Activated CD8-positive, alpha-beta memory T cell treated with anti-CD3 and anti-CD28 coated beads, Interleukin-2, amount 50 U/mL, for 1 hour (primary cell): ENCODE results near the gene CNBP.
"Not testable (repeated sequence)": the region's sequence is repeated elsewhere in the genome, so short reads cannot be mapped to it uniquely, and the experiment has no call there.

Experiments
- DNase-seq: peaks from one replicate; pipeline ENCODE4 v3.0.0-alpha.2; 2020; ENCODE audit errors: extremely low read depth

The CNBP gene

DNA sequence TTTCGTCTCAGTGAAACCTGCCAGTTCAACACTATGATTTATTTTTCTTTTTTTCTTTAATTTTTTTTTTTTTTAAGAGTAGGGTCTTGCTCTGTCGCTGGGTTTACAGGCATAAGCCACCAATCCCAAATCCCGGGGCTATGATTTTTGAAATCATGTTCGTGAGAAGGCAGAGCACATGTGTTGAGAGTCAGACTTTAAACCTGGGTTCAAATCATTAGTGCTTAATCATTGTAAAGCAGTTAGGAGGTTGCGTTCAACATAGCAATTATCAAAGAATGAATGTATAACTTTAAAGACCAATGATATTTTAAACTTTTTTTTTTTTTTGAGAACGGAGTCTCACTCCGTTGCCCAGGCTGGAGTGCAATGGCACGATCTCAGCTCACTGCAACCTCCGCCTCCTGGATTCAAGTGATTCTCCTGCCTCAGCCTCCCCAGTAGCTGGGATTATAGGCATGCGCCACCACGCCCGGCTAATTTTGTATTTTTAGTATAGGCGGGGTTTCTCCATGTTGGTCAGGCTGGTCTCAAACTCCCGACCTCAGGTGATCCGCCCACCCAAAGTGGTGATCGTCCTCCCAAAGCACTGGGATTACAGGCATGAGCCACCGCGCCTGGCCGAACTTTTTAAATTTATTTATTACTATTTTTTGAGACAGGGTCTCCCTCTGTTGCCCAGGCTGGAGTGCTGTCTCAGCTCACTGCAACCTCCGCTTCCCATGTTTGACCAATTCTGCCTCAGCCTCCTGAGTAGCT is 1.3 kb upstream of the CNBP start:
- DNase-seq = not testable (repeated sequence)

GRCh38 chr3:129184396-129184657 is 631 bp upstream of the CNBP start:
- no peak for DNase-seq

DNA sequence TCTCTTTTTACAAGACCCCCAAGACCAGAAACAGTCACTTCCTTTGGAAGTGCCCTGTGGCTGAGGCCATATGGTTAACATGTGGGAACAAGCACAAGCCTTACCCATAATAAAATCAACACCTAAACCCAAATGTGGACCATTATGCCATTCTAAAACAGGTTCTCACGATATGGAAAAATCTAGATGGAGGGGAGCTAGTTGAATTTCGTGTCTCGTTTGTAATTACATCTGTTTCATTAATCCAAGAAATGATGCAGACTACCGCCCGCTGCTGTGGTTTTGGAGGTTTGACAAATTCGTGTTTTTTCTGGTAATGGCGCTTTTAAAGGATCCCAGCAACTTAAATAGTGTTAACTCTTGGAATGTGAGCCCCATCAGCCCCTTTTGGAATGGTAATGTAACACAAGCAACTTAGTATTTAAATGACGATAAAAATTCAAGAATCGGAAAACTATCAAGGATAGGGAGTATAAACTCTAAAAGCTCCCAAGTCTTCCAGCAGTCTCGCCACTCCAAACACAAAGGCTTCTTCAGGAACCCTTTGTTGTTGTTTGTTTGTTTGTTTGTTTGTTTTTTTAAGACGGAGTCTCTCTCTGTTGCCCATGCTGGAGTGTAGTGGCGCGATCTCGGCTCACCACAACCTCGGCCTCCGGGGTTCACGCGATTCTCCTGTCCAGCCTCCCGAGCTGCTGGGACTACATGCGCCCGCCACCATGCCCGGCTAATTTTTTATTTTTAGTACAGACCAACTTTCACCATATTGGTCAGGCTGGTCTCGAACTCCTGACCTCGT is 1.1 kb downstream of the CNBP start:
- no peak for DNase-seq

- no peak for DNase-seq
Measured at GRCh38 chr3:129181819-129182218, 1.9 kb downstream of the CNBP start.

DNA sequence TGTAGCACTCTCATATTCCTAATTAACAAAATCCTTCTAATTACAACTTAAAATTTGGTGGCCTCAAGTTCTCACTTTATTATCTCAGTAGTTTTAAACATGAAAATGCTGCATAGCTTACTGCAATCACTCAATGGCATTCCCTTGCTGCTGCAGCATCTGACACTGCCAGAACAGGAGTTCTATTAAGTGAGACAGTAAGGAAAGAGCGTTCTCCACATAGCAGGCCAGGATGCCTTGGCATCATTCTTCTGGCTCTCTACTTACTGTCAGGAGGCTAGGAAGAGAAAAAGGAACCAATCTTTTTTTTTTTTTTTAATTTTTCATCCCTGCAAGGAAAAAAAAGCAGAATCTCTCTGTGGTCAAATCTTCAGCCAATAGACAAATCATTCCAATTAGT is 3.2 kb downstream of the CNBP start:
- DNase-seq = no peak

GRCh38 chr3:129176051-129176450 is 7.6 kb downstream of the CNBP start:
- no peak for DNase-seq

- no peak for DNase-seq
Measured at GRCh38 chr3:129173725-129174124, 10.0 kb downstream of the CNBP start.

GRCh38 chr3:129173206-129173605 is 10.5 kb downstream of the CNBP start:
- no peak for DNase-seq

DNA sequence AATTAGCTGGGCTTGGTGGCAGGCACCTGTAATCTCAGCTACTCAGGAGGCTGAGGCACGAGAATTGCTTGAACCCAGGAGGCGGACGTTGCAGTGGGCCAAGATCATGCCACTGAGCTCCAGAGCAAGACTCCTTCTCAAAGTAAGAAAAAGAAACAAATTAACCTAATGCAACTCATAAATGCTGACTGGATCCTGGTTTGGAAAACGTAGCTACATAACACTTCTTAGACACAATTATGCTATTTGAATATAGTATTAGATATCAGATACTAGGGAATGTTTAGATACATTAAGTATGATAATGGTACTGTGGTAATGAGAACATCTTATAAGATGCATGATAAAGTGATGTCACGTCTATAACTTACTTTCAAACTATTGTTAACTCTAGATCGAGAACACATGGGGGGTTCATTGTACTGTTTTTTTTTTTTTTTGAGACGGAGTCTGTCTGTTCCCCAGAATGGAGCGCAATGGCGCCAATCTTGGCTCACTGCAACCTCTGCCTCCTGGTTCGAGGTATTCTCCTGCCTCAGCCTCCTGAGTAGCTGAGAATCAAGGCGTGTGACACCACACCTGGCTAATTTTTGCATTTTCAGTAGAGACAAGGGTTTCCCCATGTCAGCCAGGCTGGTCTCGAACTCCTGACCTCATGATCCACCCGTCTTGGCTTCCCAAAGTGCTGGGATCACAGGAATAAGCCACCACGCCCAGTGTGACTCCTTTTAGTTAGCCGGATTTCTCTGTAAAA is 16.9 kb downstream of the CNBP start:
- no peak for DNase-seq

- DNase-seq = not testable (repeated sequence)
Measured at GRCh38 chr3:129165594-129165993, 18.1 kb downstream of the CNBP start.

DNA sequence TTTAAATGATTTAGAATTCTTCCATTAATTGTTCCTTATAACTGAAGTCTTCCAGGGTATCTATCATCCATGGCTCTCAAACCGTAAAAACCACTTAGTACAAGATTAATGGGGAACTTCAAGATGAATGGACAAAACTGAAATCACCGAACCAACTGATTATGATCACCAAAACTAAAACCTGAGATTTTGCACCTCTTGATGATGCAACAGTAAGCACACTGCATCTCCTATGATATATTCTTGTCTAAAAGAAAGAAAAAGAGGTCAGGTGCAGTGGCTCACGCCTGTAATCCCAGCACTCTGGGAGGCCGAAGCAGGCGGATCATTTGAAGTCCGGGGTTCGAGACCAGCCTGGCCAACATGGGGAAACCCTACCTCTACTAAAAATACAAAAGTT is 19.2 kb downstream of the CNBP start:
- no peak for DNase-seq

- DNase-seq = no peak
Measured at GRCh38 chr3:129162729-129163579, 20.7 kb downstream of the CNBP start.

- DNase-seq = no peak
Measured at GRCh38 chr3:129161860-129162271, 21.8 kb downstream of the CNBP start.

GRCh38 chr3:129160891-129161859 is 22.5 kb downstream of the CNBP start, which contains the start of gene ISY1:
ISY1 (minus strand) TSS chr3:129161063; CDS start chr3:129160975, 88 bp downstream.
- peak; percentile 77 for DNase-seq

DNA sequence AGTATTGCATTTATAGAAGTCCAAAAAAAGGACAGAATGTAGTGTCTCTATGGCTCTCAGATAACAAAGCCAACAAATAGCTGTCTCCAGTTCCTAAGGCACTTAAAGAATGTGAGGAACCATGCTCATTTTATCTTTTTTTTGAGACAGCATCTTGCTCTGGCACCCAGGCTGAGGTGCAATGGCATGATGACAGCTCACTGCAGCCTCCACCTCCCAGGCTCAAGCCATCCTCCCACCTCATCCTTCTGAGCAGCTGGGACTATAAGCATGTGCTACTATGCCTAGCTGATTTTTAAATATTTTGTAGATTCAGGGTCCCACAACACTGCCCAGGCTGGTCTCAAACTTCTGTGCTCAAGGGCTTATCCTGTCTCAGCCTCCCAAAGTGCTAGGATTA is 38.9 kb downstream of the CNBP start:
- DNase-seq = no peak

GRCh38 chr3:129141011-129141410 is 42.7 kb downstream of the CNBP start:
- DNase-seq = not testable (repeated sequence)

DNA sequence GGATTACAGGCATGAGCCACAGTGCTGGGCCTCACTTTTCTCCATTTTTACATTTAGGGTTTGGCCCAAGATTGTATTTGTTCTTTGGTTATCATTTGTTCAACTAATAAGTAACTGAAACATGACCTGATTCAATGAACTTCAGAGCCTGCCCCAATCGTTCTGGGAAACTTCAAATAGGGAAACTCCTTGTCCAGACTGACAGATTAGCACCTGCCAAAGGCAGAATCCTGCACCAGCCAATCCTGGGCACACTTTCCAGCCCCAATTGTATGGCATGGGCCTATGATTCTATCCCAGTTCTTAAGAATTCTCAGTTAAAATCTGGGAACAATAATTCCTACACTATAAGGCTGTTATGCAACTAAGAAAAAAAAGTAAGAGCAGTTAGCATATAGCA is 43.8 kb downstream of the CNBP start:
- no peak for DNase-seq

- not testable (repeated sequence) for DNase-seq
Measured at GRCh38 chr3:129136275-129136674, 47.4 kb downstream of the CNBP start.

- no peak for DNase-seq
Measured at GRCh38 chr3:129132097-129132866, 51.4 kb downstream of the CNBP start.
